Ishikawa (cell line): ENCODE measurements around the gene NBPF3.

Source experiments
- CEBPB ChIP-seq: IDR thresholded peaks from 2 replicates; pipeline ENCODE4 v1.6.1; 2012
- CREB1 ChIP-seq: IDR thresholded peaks from 2 replicates; pipeline ENCODE4 v1.6.1; 2012; ENCODE audit warnings: low read depth
- EGR1 ChIP-seq: IDR thresholded peaks from 2 replicates; pipeline ENCODE4 v1.6.1; 2012
- EP300 ChIP-seq: IDR thresholded peaks from 2 replicates; pipeline ENCODE4 v1.6.1; 2012; ENCODE audit warnings: borderline replicate concordance
- FOXM1 ChIP-seq: IDR thresholded peaks from 2 replicates; pipeline ENCODE4 v1.6.1; 2012; ENCODE audit warnings: low read depth, borderline replicate concordance
- MAX ChIP-seq: IDR thresholded peaks from 2 replicates; pipeline ENCODE4 v1.6.1; 2012
- NFIC ChIP-seq: IDR thresholded peaks from 2 replicates; pipeline ENCODE4 v1.6.1; 2012
- RAD21 ChIP-seq: IDR thresholded peaks from 2 replicates; pipeline ENCODE4 v1.6.1; 2012; ENCODE audit warnings: low read depth
- REST ChIP-seq: IDR thresholded peaks from 2 replicates; pipeline ENCODE4 v1.6.1; 2012; ENCODE audit warnings: low read depth, mild to moderate bottlenecking
- TAF1 ChIP-seq: IDR thresholded peaks from 2 replicates; pipeline ENCODE4 v1.6.1; 2012; ENCODE audit warnings: low read depth, mild to moderate bottlenecking
- TCF12 ChIP-seq: IDR thresholded peaks from 2 replicates; pipeline ENCODE4 v1.6.1; 2012; ENCODE audit warnings: low read depth
- TEAD4 ChIP-seq: IDR thresholded peaks from 2 replicates; pipeline ENCODE4 v1.6.1; 2012
- USF1 ChIP-seq: IDR thresholded peaks from 2 replicates; pipeline ENCODE4 v1.6.1; 2012
- YY1 ChIP-seq: IDR thresholded peaks from 2 replicates; pipeline ENCODE4 v1.6.1; 2012; ENCODE audit warnings: low read depth
- ZBTB7A ChIP-seq: IDR thresholded peaks from 2 replicates; pipeline ENCODE4 v1.6.1; 2012; ENCODE audit warnings: low read depth

The NBPF3 gene

GRCh38 chr1:21520899-21521716, 81.2 kb downstream of the NBPF3 start:
- TF ChIP-seq TCF12: no peak
- TF ChIP-seq MAX: no peak
- TF ChIP-seq CREB1: no peak
- TF ChIP-seq REST: no peak
- TF ChIP-seq CEBPB: no peak

GRCh38 chr1:21521717-21522060, 81.8 kb downstream of the NBPF3 start:
- TF ChIP-seq EP300 (no peak), TAF1 (no peak), NFIC (no peak), FOXM1 (no peak), MAX (no peak), YY1 (no peak), REST (no peak), USF1 (no peak), RAD21 (no peak), TEAD4 (no peak), CEBPB (no peak)

GRCh38 chr1:21522525-21523038, 82.6 kb downstream of the NBPF3 start:
- TF ChIP-seq USF1: no peak
- TF ChIP-seq YY1: no peak
- TF ChIP-seq FOXM1: no peak
- TF ChIP-seq CEBPB: no peak
- TF ChIP-seq RAD21: no peak
- no peak for TF ChIP-seq EP300
- TF ChIP-seq TCF12: no peak
- no peak for TF ChIP-seq NFIC
- no peak for TF ChIP-seq CREB1
- TF ChIP-seq TAF1: no peak
- TF ChIP-seq ZBTB7A: no peak
- no peak for TF ChIP-seq EGR1
- TF ChIP-seq MAX: no peak
- TF ChIP-seq TEAD4: no peak
- no peak for TF ChIP-seq REST

GRCh38 chr1:21523297-21523813, 83.4 kb downstream of the NBPF3 start:
- TF ChIP-seq TAF1 (no peak), FOXM1 (no peak), REST (no peak), USF1 (no peak), CEBPB (no peak), EP300 (no peak), RAD21 (no peak), CREB1 (no peak), ZBTB7A (no peak), TCF12 (no peak), MAX (no peak), NFIC (no peak), TEAD4 (no peak), YY1 (no peak), EGR1 (no peak)
